ENCODE measurements around the gene PRSS50.

DNA sequence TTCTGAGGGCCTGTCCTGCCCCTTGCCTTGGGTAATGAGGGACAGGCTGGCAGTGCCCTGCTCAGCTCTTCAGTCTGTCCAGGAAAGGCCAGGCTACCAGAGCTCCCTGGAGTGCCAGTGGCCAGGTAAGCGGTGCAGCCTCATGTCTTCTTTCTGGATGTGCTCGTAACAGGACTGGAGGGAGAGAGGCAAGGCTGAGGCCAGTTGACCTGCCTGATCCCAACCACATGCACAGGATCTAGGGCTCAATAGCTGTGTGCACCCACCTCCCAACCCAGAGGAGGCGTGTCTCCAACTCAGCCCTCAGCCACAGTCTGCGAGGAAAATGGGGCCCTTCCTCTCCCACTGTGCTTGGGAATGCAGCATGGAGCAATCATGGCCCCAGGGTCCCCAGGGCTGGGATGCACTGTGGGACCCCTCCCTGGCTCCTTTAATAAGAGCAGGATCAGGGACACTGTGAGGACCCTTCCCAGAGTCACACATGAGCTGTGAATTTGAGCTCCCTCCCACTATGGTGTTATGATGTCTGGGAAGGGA, 46.7 kb downstream of the PRSS50 start:
- TF ChIP-seq, protein P1, sequence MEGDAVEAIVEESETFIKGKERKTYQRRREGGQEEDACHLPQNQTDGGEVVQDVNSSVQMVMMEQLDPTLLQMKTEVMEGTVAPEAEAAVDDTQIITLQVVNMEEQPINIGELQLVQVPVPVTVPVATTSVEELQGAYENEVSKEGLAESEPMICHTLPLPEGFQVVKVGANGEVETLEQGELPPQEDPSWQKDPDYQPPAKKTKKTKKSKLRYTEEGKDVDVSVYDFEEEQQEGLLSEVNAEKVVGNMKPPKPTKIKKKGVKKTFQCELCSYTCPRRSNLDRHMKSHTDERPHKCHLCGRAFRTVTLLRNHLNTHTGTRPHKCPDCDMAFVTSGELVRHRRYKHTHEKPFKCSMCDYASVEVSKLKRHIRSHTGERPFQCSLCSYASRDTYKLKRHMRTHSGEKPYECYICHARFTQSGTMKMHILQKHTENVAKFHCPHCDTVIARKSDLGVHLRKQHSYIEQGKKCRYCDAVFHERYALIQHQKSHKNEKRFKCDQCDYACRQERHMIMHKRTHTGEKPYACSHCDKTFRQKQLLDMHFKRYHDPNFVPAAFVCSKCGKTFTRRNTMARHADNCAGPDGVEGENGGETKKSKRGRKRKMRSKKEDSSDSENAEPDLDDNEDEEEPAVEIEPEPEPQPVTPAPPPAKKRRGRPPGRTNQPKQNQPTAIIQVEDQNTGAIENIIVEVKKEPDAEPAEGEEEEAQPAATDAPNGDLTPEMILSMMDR (conservative IDR thresholded peaks at IDR 0.05): no peak
- TF ChIP-seq ZFX (IDR thresholded peaks at IDR 0.05): no peak
